KMS-11 (cell line): ENCODE data around the gene IGSF8.
"Not testable (repeated sequence)": the region's sequence is repeated elsewhere in the genome, so short reads cannot be mapped to it uniquely, and the experiment has no call there.

Source experiments
- H2AFZ ChIP-seq: fragments of 200-600 bp; sonication (generic); 2 replicates; pipeline ENCODE4 v1.6.1; 2016; ENCODE audit warnings: antibody characterized with exemption, mixed run types, low read depth
- H3K27ac ChIP-seq: fragments of 200-600 bp; sonication (generic); 2 replicates; pipeline ENCODE4 v1.6.1; 2016; ENCODE audit warnings: mild to moderate bottlenecking, mixed run types
- H3K27me3 ChIP-seq: fragments of 200-600 bp; sonication (generic); 2 replicates; pipeline ENCODE4 v1.6.1; 2017; ENCODE audit warnings: mild to moderate bottlenecking, low read depth, mixed run types, moderate library complexity; ENCODE audit not compliant: insufficient read depth
- H3K36me3 ChIP-seq: fragments of 200-600 bp; sonication (generic); 2 replicates; pipeline ENCODE4 v1.6.1; 2017; ENCODE audit warnings: mild to moderate bottlenecking, mixed run types; ENCODE audit not compliant: insufficient read depth
- H3K4me1 ChIP-seq: fragments of 200-600 bp; sonication (generic); 2 replicates; pipeline ENCODE4 v1.6.1; 2016; ENCODE audit warnings: mild to moderate bottlenecking, low read depth, mixed run types; ENCODE audit not compliant: poor library complexity, severe bottlenecking
- H3K4me2 ChIP-seq: fragments of 200-600 bp; sonication (generic); 2 replicates; pipeline ENCODE4 v1.7.0; 2016; ENCODE audit warnings: mild to moderate bottlenecking, mixed run types
- H3K4me3 ChIP-seq: fragments of 200-600 bp; sonication (generic); IDR thresholded peaks from 2 replicates; pipeline ENCODE4 v1.6.1; 2017; ENCODE audit warnings: low read depth, low read length, mixed read lengths; ENCODE audit not compliant: insufficient read depth
- H3K79me2 ChIP-seq: fragments of 200-600 bp; sonication (generic); 2 replicates; pipeline ENCODE4 v1.6.1; 2016; ENCODE audit warnings: low read depth, mixed run types; ENCODE audit not compliant: insufficient read depth
- H3K9ac ChIP-seq: fragments of 200-600 bp; sonication (generic); 2 replicates; pipeline ENCODE4 v1.6.1; 2016; ENCODE audit warnings: mild to moderate bottlenecking, mixed run types
- H4K20me1 ChIP-seq: fragments of 200-600 bp; sonication (generic); 2 replicates; pipeline ENCODE4 v1.6.1; 2016; ENCODE audit warnings: mild to moderate bottlenecking, mixed run types; ENCODE audit not compliant: insufficient read depth
- TF ChIP-seq, protein P1 (sequence below): fragments of 200-600 bp; sonication (generic); conservative IDR thresholded peaks from 2 replicates; pipeline ENCODE4 v1.6.1; 2017; ENCODE audit warnings: low read depth, mild to moderate bottlenecking, antibody characterized with exemption, low read length, moderate library complexity, mixed read lengths

The IGSF8 gene

DNA sequence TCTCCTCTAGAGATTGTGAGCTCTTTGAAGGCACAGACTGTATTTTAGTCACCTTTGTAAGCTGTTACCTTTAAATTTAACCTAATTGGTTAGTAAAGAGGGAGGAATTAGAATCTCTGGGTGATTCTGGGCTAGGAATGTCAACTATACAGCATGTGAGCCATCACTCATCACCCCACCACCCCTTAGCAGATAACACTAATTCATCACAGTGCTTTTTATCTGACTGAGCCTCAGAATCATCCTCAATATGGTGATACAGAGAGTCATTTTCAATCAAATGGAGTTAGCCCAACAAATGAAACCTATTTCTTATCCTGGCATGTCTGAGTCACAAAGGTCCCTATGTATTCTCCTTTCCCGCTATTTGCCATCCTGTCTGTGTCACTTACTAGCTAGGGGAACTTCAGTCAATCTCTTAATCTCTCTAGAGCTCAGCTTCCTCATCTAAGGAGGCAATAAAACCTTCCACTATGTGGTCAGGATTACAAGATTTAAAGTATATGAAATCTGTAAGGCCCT, 41.7 kb downstream of the IGSF8 start:
- no peak overlapping the region for H3K27ac ChIP-seq
- H2AFZ ChIP-seq = no peak overlapping the region
- no peaks in the 10 kb centered on the region for H3K79me2 ChIP-seq
- TF ChIP-seq, protein P1, sequence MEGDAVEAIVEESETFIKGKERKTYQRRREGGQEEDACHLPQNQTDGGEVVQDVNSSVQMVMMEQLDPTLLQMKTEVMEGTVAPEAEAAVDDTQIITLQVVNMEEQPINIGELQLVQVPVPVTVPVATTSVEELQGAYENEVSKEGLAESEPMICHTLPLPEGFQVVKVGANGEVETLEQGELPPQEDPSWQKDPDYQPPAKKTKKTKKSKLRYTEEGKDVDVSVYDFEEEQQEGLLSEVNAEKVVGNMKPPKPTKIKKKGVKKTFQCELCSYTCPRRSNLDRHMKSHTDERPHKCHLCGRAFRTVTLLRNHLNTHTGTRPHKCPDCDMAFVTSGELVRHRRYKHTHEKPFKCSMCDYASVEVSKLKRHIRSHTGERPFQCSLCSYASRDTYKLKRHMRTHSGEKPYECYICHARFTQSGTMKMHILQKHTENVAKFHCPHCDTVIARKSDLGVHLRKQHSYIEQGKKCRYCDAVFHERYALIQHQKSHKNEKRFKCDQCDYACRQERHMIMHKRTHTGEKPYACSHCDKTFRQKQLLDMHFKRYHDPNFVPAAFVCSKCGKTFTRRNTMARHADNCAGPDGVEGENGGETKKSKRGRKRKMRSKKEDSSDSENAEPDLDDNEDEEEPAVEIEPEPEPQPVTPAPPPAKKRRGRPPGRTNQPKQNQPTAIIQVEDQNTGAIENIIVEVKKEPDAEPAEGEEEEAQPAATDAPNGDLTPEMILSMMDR = no peak
- no peak overlapping the region for H3K4me2 ChIP-seq
- no peak overlapping the region for H3K9ac ChIP-seq
- H3K4me3 ChIP-seq = no peak overlapping the region
- no peaks in the 10 kb centered on the region for H4K20me1 ChIP-seq
- H3K27me3 ChIP-seq = peaks cover 5% of the 10 kb centered on the region; the same call in 1 of the 2 replicates
- no peaks in the 10 kb centered on the region for H3K4me1 ChIP-seq
- no peaks in the 10 kb centered on the region for H3K36me3 ChIP-seq

DNA sequence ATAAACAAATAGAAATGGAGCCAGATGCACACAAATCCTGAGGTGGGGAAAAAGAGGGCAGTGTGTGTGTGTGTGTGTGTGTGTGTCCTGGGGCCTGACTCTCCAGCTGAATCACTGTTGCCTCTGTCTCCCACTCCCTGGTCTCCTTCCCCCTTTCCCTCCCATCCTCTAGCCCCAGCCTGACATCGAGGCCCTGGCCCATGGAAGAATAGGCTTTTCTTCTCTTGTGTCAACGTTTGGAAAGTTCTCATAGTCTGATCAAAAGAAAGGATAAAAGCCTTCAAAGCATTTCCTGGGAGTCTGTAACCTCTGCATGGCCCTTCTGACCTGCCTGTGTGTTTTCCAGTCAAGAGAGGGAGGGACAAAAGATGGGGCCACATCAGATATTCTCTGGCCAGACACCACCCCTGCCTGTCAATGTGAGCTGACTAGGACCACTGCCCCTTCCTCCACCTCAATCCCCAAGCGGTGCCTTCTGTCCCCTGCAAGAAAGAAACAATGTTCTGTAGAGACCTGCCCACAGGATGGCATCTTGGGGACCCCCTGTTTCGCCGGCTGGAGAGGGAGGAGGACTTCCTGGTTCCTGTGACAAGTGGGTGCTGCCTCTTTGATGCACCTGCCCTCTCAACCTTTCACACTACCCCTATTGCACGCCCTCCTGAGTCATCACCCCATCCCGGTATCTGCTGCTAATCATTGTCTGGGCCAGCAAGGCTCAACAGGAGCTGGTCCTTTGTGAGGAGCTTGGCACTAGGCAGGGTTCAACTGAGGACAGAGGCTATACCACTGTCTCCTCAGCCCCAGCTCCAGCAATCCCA, 44.7 kb downstream of the IGSF8 start:
- Histone ChIP-seq H4K20me1 (no peaks in the 10 kb centered on the region), H2AFZ (no peak overlapping the region), H3K9ac (no peak overlapping the region), H3K79me2 (no peaks in the 10 kb centered on the region), H3K4me1 (peaks cover 5% of the 10 kb centered on the region), H3K4me3 (no peak overlapping the region), H3K36me3 (no peaks in the 10 kb centered on the region), H3K27ac (no peak overlapping the region), H3K4me2 (no peak overlapping the region), H3K27me3 (peaks cover 5% of the 10 kb centered on the region; the same call in 1 of the 2 replicates)
- TF ChIP-seq, protein P1 = no peak

DNA sequence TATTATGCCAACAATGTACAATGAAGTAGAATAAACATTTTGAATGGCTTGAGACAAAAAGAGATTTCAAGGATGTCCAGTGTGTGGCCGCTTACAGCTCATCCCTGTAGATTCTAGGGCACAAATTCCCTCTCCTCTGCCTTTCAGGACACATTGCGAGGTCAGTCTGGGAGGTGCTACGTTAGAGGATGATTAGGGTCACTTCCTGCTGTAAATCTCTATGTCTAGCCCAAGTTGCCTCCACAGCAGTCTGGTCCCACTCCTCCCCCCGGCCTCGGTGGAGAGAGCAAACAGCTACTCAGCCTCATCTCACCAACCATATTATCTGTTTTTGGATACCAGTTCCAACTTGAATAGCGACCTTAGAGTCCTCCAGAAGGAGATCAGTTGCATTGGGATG, 45.5 kb downstream of the IGSF8 start:
- H4K20me1 ChIP-seq = no peaks in the 10 kb centered on the region
- no peak overlapping the region for H2AFZ ChIP-seq
- peaks cover 5% of the 10 kb centered on the region; the same call in 1 of the 2 replicates for H3K27me3 ChIP-seq
- H3K4me2 ChIP-seq = no peak overlapping the region
- no peak overlapping the region for H3K4me3 ChIP-seq
- peaks cover 12% of the 10 kb centered on the region for H3K4me1 ChIP-seq
- TF ChIP-seq, protein P1 = no peak
- no peak overlapping the region for H3K9ac ChIP-seq
- H3K79me2 ChIP-seq = no peaks in the 10 kb centered on the region
- no peak overlapping the region for H3K27ac ChIP-seq
- no peaks in the 10 kb centered on the region for H3K36me3 ChIP-seq

DNA sequence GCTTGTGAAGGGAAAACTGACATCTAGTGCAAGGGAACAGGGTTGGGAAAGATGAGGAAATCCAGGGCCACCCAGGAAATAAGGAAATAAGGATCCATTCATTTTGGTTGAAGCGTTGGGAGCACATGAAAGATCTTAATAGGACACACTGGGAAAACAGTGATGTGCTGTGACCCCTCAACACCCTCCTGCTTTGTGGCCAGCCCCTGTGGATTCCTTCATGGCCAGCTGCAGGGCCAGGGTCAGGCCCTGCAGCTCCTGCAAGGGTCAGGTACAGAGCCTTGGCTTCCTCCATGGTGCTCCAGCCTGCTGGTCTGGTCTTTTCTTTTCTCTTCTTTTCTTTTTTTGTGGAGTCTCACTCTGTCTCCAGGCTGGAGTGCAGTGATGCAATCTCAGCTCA, 47.8 kb downstream of the IGSF8 start:
- Histone ChIP-seq H3K27ac (no peak overlapping the region), H4K20me1 (no peaks in the 10 kb centered on the region), H3K4me1 (peaks cover 32% of the 10 kb centered on the region), H3K4me2 (no peak overlapping the region), H3K36me3 (no peaks in the 10 kb centered on the region), H3K79me2 (no peaks in the 10 kb centered on the region), H2AFZ (no peak overlapping the region), H3K9ac (no peak overlapping the region), H3K27me3 (peaks cover 5% of the 10 kb centered on the region; the same call in 1 of the 2 replicates), H3K4me3 (no peak overlapping the region)
- TF ChIP-seq, protein P1 = no peak

DNA sequence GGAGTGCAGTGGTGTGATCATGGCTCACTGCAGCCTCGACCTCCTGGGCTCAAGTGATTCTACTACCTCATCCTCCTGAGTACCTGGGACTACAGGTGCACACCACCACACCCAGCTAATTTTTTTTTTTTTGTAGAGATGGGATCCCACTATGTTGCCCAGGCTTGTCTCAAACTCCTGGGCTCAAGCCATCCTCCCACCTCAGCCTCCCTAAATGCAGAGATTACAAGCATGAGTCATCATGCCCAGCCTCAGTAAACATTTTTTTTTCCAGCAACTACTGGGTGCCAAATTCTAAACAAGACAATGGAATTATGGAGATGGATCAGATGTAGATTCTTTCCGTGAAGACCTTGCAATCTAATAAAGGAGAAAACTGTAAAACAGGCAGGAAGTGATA, 48.2 kb downstream of the IGSF8 start:
- H3K27ac ChIP-seq, H2AFZ ChIP-seq, H3K9ac ChIP-seq, H3K36me3 ChIP-seq, H3K27me3 ChIP-seq, H4K20me1 ChIP-seq, H3K4me3 ChIP-seq, H3K4me2 ChIP-seq, H3K79me2 ChIP-seq: not testable (repeated sequence)
- peaks cover 32% of the 10 kb centered on the region for H3K4me1 ChIP-seq
